ENCODE results near the gene TMEM144.

- TF ChIP-seq RXRA (IDR thresholded peaks at IDR 0.05), result no peak
- no peak for TF ChIP-seq CTCF (IDR thresholded peaks at IDR 0.05; ENCODE audit: low read depth, low read length, missing input control)
- TF ChIP-seq TAF1 (conservative IDR thresholded peaks at IDR 0.05), result no peak
- TF ChIP-seq JUND (IDR thresholded peaks at IDR 0.05), result no peak
- no peak for TF ChIP-seq SP1 (IDR thresholded peaks at IDR 0.05)
- TF ChIP-seq, protein P1, sequence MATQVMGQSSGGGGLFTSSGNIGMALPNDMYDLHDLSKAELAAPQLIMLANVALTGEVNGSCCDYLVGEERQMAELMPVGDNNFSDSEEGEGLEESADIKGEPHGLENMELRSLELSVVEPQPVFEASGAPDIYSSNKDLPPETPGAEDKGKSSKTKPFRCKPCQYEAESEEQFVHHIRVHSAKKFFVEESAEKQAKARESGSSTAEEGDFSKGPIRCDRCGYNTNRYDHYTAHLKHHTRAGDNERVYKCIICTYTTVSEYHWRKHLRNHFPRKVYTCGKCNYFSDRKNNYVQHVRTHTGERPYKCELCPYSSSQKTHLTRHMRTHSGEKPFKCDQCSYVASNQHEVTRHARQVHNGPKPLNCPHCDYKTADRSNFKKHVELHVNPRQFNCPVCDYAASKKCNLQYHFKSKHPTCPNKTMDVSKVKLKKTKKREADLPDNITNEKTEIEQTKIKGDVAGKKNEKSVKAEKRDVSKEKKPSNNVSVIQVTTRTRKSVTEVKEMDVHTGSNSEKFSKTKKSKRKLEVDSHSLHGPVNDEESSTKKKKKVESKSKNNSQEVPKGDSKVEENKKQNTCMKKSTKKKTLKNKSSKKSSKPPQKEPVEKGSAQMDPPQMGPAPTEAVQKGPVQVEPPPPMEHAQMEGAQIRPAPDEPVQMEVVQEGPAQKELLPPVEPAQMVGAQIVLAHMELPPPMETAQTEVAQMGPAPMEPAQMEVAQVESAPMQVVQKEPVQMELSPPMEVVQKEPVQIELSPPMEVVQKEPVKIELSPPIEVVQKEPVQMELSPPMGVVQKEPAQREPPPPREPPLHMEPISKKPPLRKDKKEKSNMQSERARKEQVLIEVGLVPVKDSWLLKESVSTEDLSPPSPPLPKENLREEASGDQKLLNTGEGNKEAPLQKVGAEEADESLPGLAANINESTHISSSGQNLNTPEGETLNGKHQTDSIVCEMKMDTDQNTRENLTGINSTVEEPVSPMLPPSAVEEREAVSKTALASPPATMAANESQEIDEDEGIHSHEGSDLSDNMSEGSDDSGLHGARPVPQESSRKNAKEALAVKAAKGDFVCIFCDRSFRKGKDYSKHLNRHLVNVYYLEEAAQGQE (IDR thresholded peaks at IDR 0.05), result no peak
- no peak for TF ChIP-seq FOXA2 (IDR thresholded peaks at IDR 0.05)
- no peak for TF ChIP-seq GABPA (IDR thresholded peaks at IDR 0.05 in 1 of 2, conservative IDR thresholded peaks at IDR 0.05 in 1 of 2)
- TF ChIP-seq MAX (IDR thresholded peaks at IDR 0.05), result no peak
Observed at GRCh38 chr4:158243071-158243470, 32.8 kb downstream of the TMEM144 start.

All from liver (tissue), 3 donors.